PC-3 (cell line): ENCODE results near the gene GMPPB. TPM values are rescaled to one million over a fixed set of nuclear protein-coding genes. Genes with fewer than 3 reads are reported as not detected.

Source experiments
- ATAC-seq: fragments of 200-7000 bp; cut with Tn5 transposase; 2 replicates; pipeline ENCODE4 v1.9.1; 2020; ENCODE audit warnings: mild to moderate bottlenecking, moderate library complexity
- BruUV-seq: library from RNA; stranded (reverse); fragments of 400-500 nt; replicated peaks from 2 replicates; lab custom pipeline; 2021; lab: Mats Ljungman, UMichigan
- CTCF ChIA-PET: fragments of 300-600 bp; sonication (Branson Sonifier 250); formaldehyde crosslinking; loops from one replicate; lab custom pipeline; 2022; ENCODE audit warnings: antibody characterized with exemption; lab: Charles Lee
- POLR2A ChIA-PET: fragments of 300-600 bp; sonication (Branson Sonifier 250); formaldehyde crosslinking; loops from one replicate; lab custom pipeline; 2022; ENCODE audit warnings: antibody characterized with exemption; ENCODE audit not compliant: unreplicated experiment; lab: Charles Lee
- DNase-seq: peaks from one replicate; pipeline ENCODE4 v3.0.0-alpha.2; 2015
- H2AFZ ChIP-seq: fragments of 300-600 bp; sonication (generic); 2 replicates; pipeline ENCODE4 v1.6.0; 2016; ENCODE audit warnings: antibody characterized with exemption, low read length
- H3F3A ChIP-seq: fragments of 300-600 bp; sonication (generic); one replicate; pipeline ENCODE4 v1.6.0; 2017; ENCODE audit warnings: antibody characterized with exemption, low read length, control low read depth, mild to moderate bottlenecking; ENCODE audit not compliant: unreplicated experiment
- H3K27ac ChIP-seq: fragments of 300-600 bp; sonication (generic); 2 replicates; pipeline ENCODE4 v1.5.1; 2016; ENCODE audit warnings: mild to moderate bottlenecking, low read length
- H3K27me3 ChIP-seq: fragments of 300-600 bp; sonication (generic); 2 replicates; pipeline ENCODE4 v1.6.1; 2016; ENCODE audit warnings: low read length, mixed read lengths
- H3K36me3 ChIP-seq: fragments of 300-600 bp; sonication (generic); 2 replicates; pipeline ENCODE4 v1.6.1; 2016; ENCODE audit warnings: low read depth, mixed run types, low read length, mixed read lengths
- H3K4me1 ChIP-seq: fragments of 300-600 bp; sonication (generic); 2 replicates; pipeline ENCODE4 v1.5.1; 2016; ENCODE audit warnings: low read length; ENCODE audit not compliant: insufficient read depth
- H3K4me2 ChIP-seq: fragments of 300-600 bp; sonication (generic); 2 replicates; pipeline ENCODE4 v1.6.0; 2016; ENCODE audit warnings: low read length
- H3K4me3 ChIP-seq: fragments of 300-600 bp; sonication (generic); 2 replicates; pipeline ENCODE4 v1.5.1; 2016; ENCODE audit warnings: mild to moderate bottlenecking, low read length, mixed read lengths
- H3K79me2 ChIP-seq: fragments of 300-600 bp; sonication (generic); 2 replicates; pipeline ENCODE4 v1.6.1; 2017; ENCODE audit warnings: low read length, mixed read lengths
- H3K9ac ChIP-seq: fragments of 300-600 bp; sonication (generic); 2 replicates; pipeline ENCODE4 v1.6.0; 2016; ENCODE audit warnings: mild to moderate bottlenecking, low read length
- H3K9me2 ChIP-seq: fragments of 300-600 bp; sonication (generic); replicated peaks from 2 replicates; pipeline ENCODE4 v1.6.1; 2016; ENCODE audit warnings: mixed run types, low read length, mixed read lengths
- H3K9me3 ChIP-seq: fragments of 300-600 bp; sonication (generic); 2 replicates; pipeline ENCODE4 v1.6.1; 2016; ENCODE audit warnings: low read length, mixed read lengths
- H4K20me1 ChIP-seq: fragments of 300-600 bp; sonication (generic); 2 replicates; pipeline ENCODE4 v1.6.1; 2016; ENCODE audit warnings: low read length, mixed read lengths
- EZH2 ChIP-seq: fragments of 300-600 bp; sonication (generic); IDR thresholded peaks from one replicate; pipeline ENCODE4 v1.6.1; 2017; ENCODE audit warnings: antibody characterized with exemption, mild to moderate bottlenecking, low read length; ENCODE audit not compliant: unreplicated experiment
- EZH2phosphoT487 ChIP-seq: fragments of 300-600 bp; sonication (generic); IDR thresholded peaks from 2 replicates; pipeline ENCODE4 v1.6.1; 2018; ENCODE audit warnings: mild to moderate bottlenecking, antibody characterized with exemption, low read length, borderline replicate concordance
- intact Hi-C: fragments of 100-400 bp; cut with micrococcal nuclease; formaldehyde crosslinking; loops from 2 replicates; pipeline ENCODE4 v1.9.0; 2023
- total RNA-seq: library from RNA; depleted of rRNA; stranded (reverse); fragments of >200 nt; gene quantifications from 2 replicates; pipeline ENCODE4 v1.2.3, GENCODE V29; 2014; rRNA removed
- TF ChIP-seq, protein P1 (sequence below): fragments of 300-600 bp; sonication (generic); conservative IDR thresholded peaks from 2 replicates; pipeline ENCODE4 v1.5.1; 2017; ENCODE audit warnings: antibody characterized with exemption, low read depth, mild to moderate bottlenecking, low read length

Gene GMPPB
- total RNA-seq, 1 experiment from 2014 or later = 69.5 TPM

DNA sequence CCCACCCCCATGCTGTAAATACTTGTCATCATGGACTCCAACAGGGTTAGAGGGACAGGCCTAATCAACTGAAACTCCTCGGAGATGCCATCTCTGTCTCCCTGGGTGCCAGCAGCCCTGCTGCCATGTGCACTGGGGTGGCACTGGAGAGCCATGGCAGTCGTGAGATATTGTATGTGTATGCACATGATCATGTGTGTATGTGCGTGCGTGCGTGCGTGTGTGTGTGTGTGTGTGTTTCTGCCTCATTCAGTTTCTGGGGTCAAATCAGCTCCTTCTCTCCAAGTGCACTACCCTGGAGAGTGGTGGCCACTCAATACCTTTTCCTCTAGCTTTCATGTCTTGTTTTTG is 52.8 kb downstream of the GMPPB start:
- POLR2A ChIA-PET = no interaction called here
- DNase-seq (no peak), ATAC-seq (no peak)
- Histone ChIP-seq H3F3A (peaks cover 4% of the 10 kb centered on the region), H2AFZ (no peak overlapping the region), H3K79me2 (peaks cover 22% of the 10 kb centered on the region), H3K9ac (no peak overlapping the region), H3K9me3 (no peaks in the 10 kb centered on the region), H3K27ac (no peak overlapping the region), H3K9me2 (no peaks in the 10 kb centered on the region), H3K27me3 (no peaks in the 10 kb centered on the region), H3K4me1 (peaks cover 41% of the 10 kb centered on the region), H4K20me1 (no peaks in the 10 kb centered on the region), H3K36me3 (no peaks in the 10 kb centered on the region), H3K4me2 (no peak overlapping the region), H3K4me3 (no peak overlapping the region)
- intact Hi-C loops = loop anchor here (1.0 to 5.0 kb wide), 5 partner anchors 33 to 219 kb away; partner anchors contain the start of gene DAG1
- CTCF ChIA-PET = interaction anchor here (3.3 kb wide), 1 partner anchor 131 kb away, joined by 52 read pairs; no protein-coding TSS in a partner anchor
- no peak for TF ChIP-seq EZH2
- TF ChIP-seq, protein P1, sequence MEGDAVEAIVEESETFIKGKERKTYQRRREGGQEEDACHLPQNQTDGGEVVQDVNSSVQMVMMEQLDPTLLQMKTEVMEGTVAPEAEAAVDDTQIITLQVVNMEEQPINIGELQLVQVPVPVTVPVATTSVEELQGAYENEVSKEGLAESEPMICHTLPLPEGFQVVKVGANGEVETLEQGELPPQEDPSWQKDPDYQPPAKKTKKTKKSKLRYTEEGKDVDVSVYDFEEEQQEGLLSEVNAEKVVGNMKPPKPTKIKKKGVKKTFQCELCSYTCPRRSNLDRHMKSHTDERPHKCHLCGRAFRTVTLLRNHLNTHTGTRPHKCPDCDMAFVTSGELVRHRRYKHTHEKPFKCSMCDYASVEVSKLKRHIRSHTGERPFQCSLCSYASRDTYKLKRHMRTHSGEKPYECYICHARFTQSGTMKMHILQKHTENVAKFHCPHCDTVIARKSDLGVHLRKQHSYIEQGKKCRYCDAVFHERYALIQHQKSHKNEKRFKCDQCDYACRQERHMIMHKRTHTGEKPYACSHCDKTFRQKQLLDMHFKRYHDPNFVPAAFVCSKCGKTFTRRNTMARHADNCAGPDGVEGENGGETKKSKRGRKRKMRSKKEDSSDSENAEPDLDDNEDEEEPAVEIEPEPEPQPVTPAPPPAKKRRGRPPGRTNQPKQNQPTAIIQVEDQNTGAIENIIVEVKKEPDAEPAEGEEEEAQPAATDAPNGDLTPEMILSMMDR = no peak
- TF ChIP-seq EZH2phosphoT487 = no peak
- BruUV-seq = no TSS peak

Other genes with a start within 250 kb of the GMPPB start
- gene BSN, start 169.5 kb downstream of the GMPPB start, total RNA-seq = 0.80 and 0.92 TPM in 2 replicates
- 236 and 246 TPM in 2 replicates for gene APEH, start 49.6 kb downstream of the GMPPB start, total RNA-seq
- 1.7 and 2.8 TPM in 2 replicates for gene MST1, start 34.5 kb downstream of the GMPPB start, total RNA-seq
- gene RNF123, start 34.4 kb downstream of the GMPPB start, total RNA-seq = 38.6 and 43.0 TPM in 2 replicates
- gene AMIGO3, start 4.3 kb downstream of the GMPPB start, total RNA-seq = 1.8 and 2.1 TPM in 2 replicates
- gene IP6K1, start 62.6 kb upstream of the GMPPB start, total RNA-seq = 50.3 and 51.0 TPM in 2 replicates
- gene CDHR4, start 75.9 kb upstream of the GMPPB start, total RNA-seq = not detected in 2 replicates
- gene INKA1, start 79.3 kb upstream of the GMPPB start, total RNA-seq = 1.3 and 5.8 TPM in 2 replicates
- gene UBA7, start 90.0 kb upstream of the GMPPB start, total RNA-seq = 3.3 and 3.6 TPM in 2 replicates
- 21.6 and 27.8 TPM in 2 replicates for gene TRAIP, start 132.6 kb upstream of the GMPPB start, total RNA-seq
- 0.58 TPM in 1 of 2 replicates, not detected in the other for gene CAMKV, start 146.0 kb upstream of the GMPPB start, total RNA-seq
- gene MST1R, start 179.9 kb upstream of the GMPPB start, total RNA-seq = 39.0 and 70.6 TPM in 2 replicates
- 20.8 and 24.9 TPM in 2 replicates for gene MON1A, start 205.9 kb upstream of the GMPPB start, total RNA-seq
- 64.6 and 73.5 TPM in 2 replicates for gene RBM6, start 216.2 kb upstream of the GMPPB start, total RNA-seq